Gastrocnemius medialis (tissue), 4 donors: ENCODE results near the gene MADCAM1.

ENCODE experiments used
- CTCF ChIP-seq, 5 experiments: fragments of 450-650 bp in 3 of 5; fragments of 200-600 bp in 2 of 5; sonication (generic) in 2 of 5; IDR thresholded peaks in 4 of 5; conservative IDR thresholded peaks in 1 of 5; 1 replicate in 4 of 5; 2 replicates in 1 of 5; pipeline ENCODE4 v1.5.1; 2016 to 2019; ENCODE audit warnings: antibody characterized with exemption in 5 of 5, mild to moderate bottlenecking in 3 of 5, moderate library complexity in 3 of 5
- POLR2A ChIP-seq, 2 donors: fragments of 450-650 bp; IDR thresholded peaks; one replicate each; pipeline ENCODE4 v1.6.1; 2017; ENCODE audit warnings: antibody characterized with exemption in 2 of 2, mild to moderate bottlenecking in 2 of 2, moderate library complexity in 2 of 2

GRCh38 chr19:512547-513365 is 16.5 kb downstream of the MADCAM1 start:
- TF ChIP-seq CTCF (IDR thresholded peaks at IDR 0.05 in 4 of 5, conservative IDR thresholded peaks at IDR 0.05 in 1 of 5) (no peak), POLR2A (IDR thresholded peaks at IDR 0.05) (no peak)
